Motor neuron (in vitro differentiated cells): ENCODE data around the gene DPPA3. TPM values are rescaled to one million over a fixed set of nuclear protein-coding genes. Genes with fewer than 3 reads are reported as not detected.
"Not testable (repeated sequence)": the region's sequence is repeated elsewhere in the genome, so short reads cannot be mapped to it uniquely, and the experiment has no call there.

Experiments
- ATAC-seq, 8 experiments: fragments of 200-7000 bp; cut with Tn5 transposase; replicated peaks in 6 of 8; 2 replicates each; pipeline ENCODE4 v1.8.0; 2021; ENCODE audit warnings: mild to moderate bottlenecking in 8 of 8, moderate library complexity in 8 of 8
- H3K27ac ChIP-seq, 2 donors: fragments of 250-450 bp; sonication (Bioruptor Pico); 2 replicates each; pipeline ENCODE4 v1.9.0; 2021; ENCODE audit warnings: antibody characterized with exemption in 2 of 2, mild to moderate bottlenecking in 2 of 2, moderate library complexity in 1 of 2
- H3K4me1 ChIP-seq, 2 donors: fragments of 250-450 bp; sonication (Bioruptor Pico); replicated peaks in 1 of 2; 2 replicates each; pipeline ENCODE4 v1.6.1; 2021; ENCODE audit warnings: antibody characterized with exemption in 2 of 2, mild to moderate bottlenecking in 2 of 2, moderate library complexity in 1 of 2
- H3K4me3 ChIP-seq, 5 donors: fragments of 250-450 bp; sonication (Bioruptor Pico); 2 replicates each; pipeline ENCODE4 v1.9.0; 2021; ENCODE audit warnings: antibody characterized with exemption in 5 of 5, mild to moderate bottlenecking in 5 of 5, moderate library complexity in 4 of 5
- WGBS, 10 experiments: fragments of 450-650 bp; shearing (Covaris generic); methylation state at CpG; one replicate each; pipeline ENCODE4 v1.0.0; 2022; 5-methylcytosine and 5-hydroxymethylcytosine counted together
- in situ Hi-C, 9 experiments: fragments of 400-800 bp; cut with MboI; loops; one replicate each; pipeline ENCODE4 v1.15.0; 2021; ENCODE audit warnings: low sequenced_read_pairs in 9 of 9, low pct_unique_long_range_greater_than_20kb in 2 of 9; ENCODE audit not compliant: unreplicated experiment in 9 of 9
- total RNA-seq, 8 experiments: library from RNA; unstranded; fragments of 300-600 nt; gene quantifications; 2 replicates each; pipeline versions ENCODE4 v1.2.3 to v1.2.4, GENCODE V29; 2022

The DPPA3 gene
- total RNA-seq, 8 experiments from 2014 or later: 0.21 to 0.33 TPM; not detected in 6

- H3K27ac ChIP-seq: no peak within 1 kb of the TSS
- no peaks in the 10 kb centered on the region for H3K4me1 ChIP-seq
- H3K4me3 ChIP-seq: no peak within 1 kb of the TSS
- no peak for ATAC-seq
- in situ Hi-C loops: no loop called here
- 35 to 100% (median 71%) methylated on average over 1 to 5 of the region's 5 CpGs for WGBS, 10 experiments
These were observed 36.0 kb downstream of the DPPA3 start, which contains the start of gene CLEC4C for GRCh38 chr12:7747246-7747645. Gene CLEC4C, minus strand, starts transcription at chr12:7747375. Its CDS starts 27 bp downstream, at chr12:7747348.

- WGBS, 10 experiments: 20 to 100% (median 80%) methylated on average over 1 to 3 of the region's 4 CpGs; no CpG with 5 or more reads in 2 of the 10 experiments
- ATAC-seq: no peak
- no peak overlapping the region for H3K27ac ChIP-seq
These were observed 37.6 kb downstream of the DPPA3 start for GRCh38 chr12:7748852-7749251.

GRCh38 chr12:7749442-7749841 is 38.2 kb downstream of the DPPA3 start:
- no peak for ATAC-seq
- H3K4me1 ChIP-seq: no peaks in the 10 kb centered on the region
- 40 to 86% (median 72%) methylated on average over 1 to 8 of the region's 8 CpGs; no CpG with 5 or more reads in 3 of the 10 experiments for WGBS, 10 experiments
- H3K4me3 ChIP-seq: no peak overlapping the region
- no peak overlapping the region for H3K27ac ChIP-seq
- in situ Hi-C loops: no loop called here

More at GRCh38 chr12:7748852-7749251, 37.6 kb downstream of the DPPA3 start:
- in situ Hi-C loops: no loop called here
- Histone ChIP-seq H3K4me3 (no peak overlapping the region), H3K4me1 (no peaks in the 10 kb centered on the region)

GRCh38 chr12:7750350-7750749 is 39.1 kb downstream of the DPPA3 start:
- Histone ChIP-seq H3K4me3 (no peak overlapping the region), H3K27ac (no peak overlapping the region), H3K4me1 (no peaks in the 10 kb centered on the region)
- ATAC-seq: peak in 2 of 8 experiments; percentile 25 to 88
- in situ Hi-C loops: no loop called here
- 43 to 96% (median 83%) methylated on average over 3 to 6 of the region's 6 CpGs; no CpG with 5 or more reads in 5 of the 10 experiments for WGBS, 10 experiments

- no peak overlapping the region for H3K4me3 ChIP-seq
- no peaks in the 10 kb centered on the region for H3K4me1 ChIP-seq
- no peak overlapping the region for H3K27ac ChIP-seq
- WGBS, 10 experiments: 0 to 100% (median 93%) methylated on average over 1 to 10 of the region's 20 CpGs; no CpG with 5 or more reads in 3 of the 10 experiments
- ATAC-seq: no peak
- in situ Hi-C loops: no loop called here
These were observed 40.2 kb downstream of the DPPA3 start for GRCh38 chr12:7751394-7751793.

- not testable (repeated sequence) for ATAC-seq
These were observed 41.0 kb downstream of the DPPA3 start for GRCh38 chr12:7751941-7752922.

GRCh38 chr12:7755668-7756067 is 44.4 kb downstream of the DPPA3 start:
- H3K4me1 ChIP-seq: peaks cover 0 to 10% of the 10 kb centered on the region in 2 donors
- H3K27ac ChIP-seq, H3K4me3 ChIP-seq, in situ Hi-C loops, ATAC-seq: not testable (repeated sequence)
- 60 to 98% (median 89%) methylated on average over 1 to 9 of the region's 9 CpGs; no CpG with 5 or more reads in 2 of the 10 experiments for WGBS, 10 experiments

More at GRCh38 chr12:7751941-7752922, 41.0 kb downstream of the DPPA3 start:
- in situ Hi-C loops, H3K27ac ChIP-seq, H3K4me3 ChIP-seq, H3K4me1 ChIP-seq: not testable (repeated sequence)
- 47 to 100% (median 93%) methylated on average over 1 to 10 of the region's 48 CpGs for WGBS, 10 experiments

- Histone ChIP-seq H3K4me1 (peaks cover 0 to 10% of the 10 kb centered on the region in 2 donors), H3K27ac (no peak overlapping the region), H3K4me3 (no peak overlapping the region)
- ATAC-seq: no peak
- WGBS, 10 experiments: 43 to 100% (median 93%) methylated on average over 1 to 2 of the region's 2 CpGs; no CpG with 5 or more reads in 1 of the 10 experiments
- in situ Hi-C loops: no loop called here
These were observed 45.8 kb downstream of the DPPA3 start for GRCh38 chr12:7756993-7757392.

- no peak overlapping the region for H3K4me3 ChIP-seq
- ATAC-seq: peak in 6 of 8 experiments; percentile 10 to 66 (median 56)
- H3K4me1 ChIP-seq: peaks cover 0 to 10% of the 10 kb centered on the region in 2 donors
- 8 to 68% (median 43%) methylated on average over 2 to 9 of the region's 9 CpGs; no CpG with 5 or more reads in 3 of the 10 experiments for WGBS, 10 experiments
- peak overlapping the region; percentile 36 to 68 for H3K27ac ChIP-seq
- in situ Hi-C loops: no loop called here
These were observed 47.5 kb downstream of the DPPA3 start for GRCh38 chr12:7758766-7759140.

Other genes starting within 250 kb of the DPPA3 start
- 10 to 100 TPM in 1 of 8 experiments, under 1 TPM in 7; under 0.01 to 87.7 (median 0.56) TPM for gene CD163, start 207.7 kb upstream of the DPPA3 start, total RNA-seq
- gene APOBEC1, start 45.5 kb upstream of the DPPA3 start, total RNA-seq: not detected
- gene GDF3, start 15.7 kb upstream of the DPPA3 start, total RNA-seq: 10 to 100 TPM in 4 of 8 experiments, under 1 TPM in 1, not detected in 3; 0.21 to 49.4 (median 30.7) TPM
- gene CLEC4C, start 35.9 kb downstream of the DPPA3 start, total RNA-seq: under 1 TPM in 2 of 8 experiments, not detected in 6; 0.24 to 0.41 TPM
- gene NANOGNB, start 53.8 kb downstream of the DPPA3 start, total RNA-seq: 1 to 10 TPM in 1 of 8 experiments, under 1 TPM in 1, not detected in 6; 0.38 to 1.2 TPM
- 1 to 10 TPM in 2 of 8 experiments, under 1 TPM in 5, not detected in 1; 0.14 to 1.3 (median 0.57) TPM for gene NANOG, start 78.0 kb downstream of the DPPA3 start, total RNA-seq
- 1 to 10 TPM in 1 of 8 experiments, under 1 TPM in 4, not detected in 3; 0.55 to 1.7 (median 0.91) TPM for gene SLC2A14, start 161.5 kb downstream of the DPPA3 start, total RNA-seq
- 100 to 1,000 TPM in 2 of 8 experiments, 10 to 100 TPM in 6; 10.3 to 110 (median 54.6) TPM for gene SLC2A3, start 224.8 kb downstream of the DPPA3 start, total RNA-seq